ENCODE results near the gene LRMDA.

DNA sequence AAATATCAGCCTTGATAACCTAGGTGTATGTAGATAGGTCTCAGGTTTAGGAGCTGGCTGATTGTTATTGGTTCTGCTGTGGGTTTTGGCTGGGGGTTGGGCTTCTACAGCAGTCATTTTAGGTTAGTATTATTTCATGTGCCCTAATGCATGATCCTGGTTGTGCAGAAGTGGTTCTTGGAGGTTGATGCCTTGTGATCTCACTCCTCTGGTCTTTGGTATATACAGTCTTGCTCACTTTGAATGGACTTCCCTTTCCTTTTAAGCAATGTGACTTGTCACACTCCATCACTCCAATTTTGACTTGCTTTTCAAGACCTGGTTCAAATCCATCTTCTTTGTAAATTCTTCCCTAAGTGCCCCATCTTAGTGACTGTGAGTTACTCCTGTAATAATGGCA lies 188.9 kb downstream of the LRMDA start:
- TF ChIP-seq, protein P1, sequence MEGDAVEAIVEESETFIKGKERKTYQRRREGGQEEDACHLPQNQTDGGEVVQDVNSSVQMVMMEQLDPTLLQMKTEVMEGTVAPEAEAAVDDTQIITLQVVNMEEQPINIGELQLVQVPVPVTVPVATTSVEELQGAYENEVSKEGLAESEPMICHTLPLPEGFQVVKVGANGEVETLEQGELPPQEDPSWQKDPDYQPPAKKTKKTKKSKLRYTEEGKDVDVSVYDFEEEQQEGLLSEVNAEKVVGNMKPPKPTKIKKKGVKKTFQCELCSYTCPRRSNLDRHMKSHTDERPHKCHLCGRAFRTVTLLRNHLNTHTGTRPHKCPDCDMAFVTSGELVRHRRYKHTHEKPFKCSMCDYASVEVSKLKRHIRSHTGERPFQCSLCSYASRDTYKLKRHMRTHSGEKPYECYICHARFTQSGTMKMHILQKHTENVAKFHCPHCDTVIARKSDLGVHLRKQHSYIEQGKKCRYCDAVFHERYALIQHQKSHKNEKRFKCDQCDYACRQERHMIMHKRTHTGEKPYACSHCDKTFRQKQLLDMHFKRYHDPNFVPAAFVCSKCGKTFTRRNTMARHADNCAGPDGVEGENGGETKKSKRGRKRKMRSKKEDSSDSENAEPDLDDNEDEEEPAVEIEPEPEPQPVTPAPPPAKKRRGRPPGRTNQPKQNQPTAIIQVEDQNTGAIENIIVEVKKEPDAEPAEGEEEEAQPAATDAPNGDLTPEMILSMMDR (conservative IDR thresholded peaks at IDR 0.05; ENCODE audit: low read depth, low read length), result no peak
- no peak for TF ChIP-seq RAD21 (IDR thresholded peaks at IDR 0.05; ENCODE audit: low read length)
- TF ChIP-seq POLR2A (IDR thresholded peaks at IDR 0.05; ENCODE audit: low read depth, low read length), result no peak
- TF ChIP-seq FOS (IDR thresholded peaks at IDR 0.05; ENCODE audit: low read depth, low read length), result no peak
- no peak for TF ChIP-seq SMC3 (IDR thresholded peaks at IDR 0.05; ENCODE audit: low read depth, low read length)
- no peak for TF ChIP-seq MAZ (IDR thresholded peaks at IDR 0.05; ENCODE audit: borderline replicate concordance, low read depth, low read length)
- no peak for TF ChIP-seq MAFK (IDR thresholded peaks at IDR 0.05; ENCODE audit: low read depth, low read length)
- TF ChIP-seq, protein P2, sequence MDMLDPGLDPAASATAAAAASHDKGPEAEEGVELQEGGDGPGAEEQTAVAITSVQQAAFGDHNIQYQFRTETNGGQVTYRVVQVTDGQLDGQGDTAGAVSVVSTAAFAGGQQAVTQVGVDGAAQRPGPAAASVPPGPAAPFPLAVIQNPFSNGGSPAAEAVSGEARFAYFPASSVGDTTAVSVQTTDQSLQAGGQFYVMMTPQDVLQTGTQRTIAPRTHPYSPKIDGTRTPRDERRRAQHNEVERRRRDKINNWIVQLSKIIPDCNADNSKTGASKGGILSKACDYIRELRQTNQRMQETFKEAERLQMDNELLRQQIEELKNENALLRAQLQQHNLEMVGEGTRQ (IDR thresholded peaks at IDR 0.05; ENCODE audit: low read depth, low read length), result no peak
- TF ChIP-seq CEBPB (IDR thresholded peaks at IDR 0.05; ENCODE audit: low read depth, low read length), result no peak
- TF ChIP-seq, protein P3, sequence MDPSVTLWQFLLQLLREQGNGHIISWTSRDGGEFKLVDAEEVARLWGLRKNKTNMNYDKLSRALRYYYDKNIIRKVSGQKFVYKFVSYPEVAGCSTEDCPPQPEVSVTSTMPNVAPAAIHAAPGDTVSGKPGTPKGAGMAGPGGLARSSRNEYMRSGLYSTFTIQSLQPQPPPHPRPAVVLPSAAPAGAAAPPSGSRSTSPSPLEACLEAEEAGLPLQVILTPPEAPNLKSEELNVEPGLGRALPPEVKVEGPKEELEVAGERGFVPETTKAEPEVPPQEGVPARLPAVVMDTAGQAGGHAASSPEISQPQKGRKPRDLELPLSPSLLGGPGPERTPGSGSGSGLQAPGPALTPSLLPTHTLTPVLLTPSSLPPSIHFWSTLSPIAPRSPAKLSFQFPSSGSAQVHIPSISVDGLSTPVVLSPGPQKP (IDR thresholded peaks at IDR 0.05; ENCODE audit: borderline replicate concordance, low read depth, low read length), result no peak
- no peak for TF ChIP-seq BHLHE40 (IDR thresholded peaks at IDR 0.05; ENCODE audit: low read depth, low read length)
- no peak for TF ChIP-seq CHD1 (IDR thresholded peaks at IDR 0.05; ENCODE audit: low read depth, low read length)
- TF ChIP-seq RFX5 (IDR thresholded peaks at IDR 0.05; ENCODE audit: low read depth, low read length), result no peak

Measured in IMR-90 (cell line).